Retinal pigment epithelial cell (primary cell): ENCODE measurements around the gene KDM2A.

ENCODE experiments used
- DNase-seq: peaks from one replicate; pipeline ENCODE4 v3.0.0-alpha.2; 2010; ENCODE audit warnings: low read depth
- H3K4me3 ChIP-seq: 2 replicates; pipeline ENCODE4 v1.5.1; 2011; ENCODE audit warnings: mild to moderate bottlenecking, low read length, control low read depth, moderate library complexity
- CTCF ChIP-seq: conservative IDR thresholded peaks from 2 replicates; pipeline ENCODE4 v1.5.1; 2011; ENCODE audit warnings: low read depth, low read length, control low read depth, inconsistent platforms

Gene KDM2A

GRCh38 chr11:67102664-67103063 lies 16.4 kb upstream of the KDM2A start:
- no peak for TF ChIP-seq CTCF

GRCh38 chr11:67105964-67106363 lies 13.1 kb upstream of the KDM2A start:
- no peak overlapping the region for H3K4me3 ChIP-seq
- no peak for DNase-seq
- TF ChIP-seq CTCF = no peak

More at GRCh38 chr11:67102664-67103063, 16.4 kb upstream of the KDM2A start:
- DNase-seq = no peak
- H3K4me3 ChIP-seq = no peak overlapping the region

GRCh38 chr11:67111261-67111660 lies 7.8 kb upstream of the KDM2A start:
- no peak for DNase-seq
- no peak overlapping the region for H3K4me3 ChIP-seq
- TF ChIP-seq CTCF = no peak

GRCh38 chr11:67113231-67113721 lies 5.8 kb upstream of the KDM2A start:
- TF ChIP-seq CTCF = no peak
- H3K4me3 ChIP-seq = no peak overlapping the region
- DNase-seq = no peak

- H3K4me3 ChIP-seq = no peak overlapping the region
- no peak for TF ChIP-seq CTCF
- DNase-seq = no peak
Measured at GRCh38 chr11:67114275-67114896, 4.7 kb upstream of the KDM2A start.

- no peak for TF ChIP-seq CTCF
- H3K4me3 ChIP-seq = no peak overlapping the region
- no peak for DNase-seq
Measured at GRCh38 chr11:67116758-67117105, 2.3 kb upstream of the KDM2A start.

GRCh38 chr11:67117176-67117575 lies 1.9 kb upstream of the KDM2A start:
- DNase-seq = no peak
- H3K4me3 ChIP-seq = no peak overlapping the region
- no peak for TF ChIP-seq CTCF
